ENCODE results near the gene AFG1L.

- TF ChIP-seq, protein P1, sequence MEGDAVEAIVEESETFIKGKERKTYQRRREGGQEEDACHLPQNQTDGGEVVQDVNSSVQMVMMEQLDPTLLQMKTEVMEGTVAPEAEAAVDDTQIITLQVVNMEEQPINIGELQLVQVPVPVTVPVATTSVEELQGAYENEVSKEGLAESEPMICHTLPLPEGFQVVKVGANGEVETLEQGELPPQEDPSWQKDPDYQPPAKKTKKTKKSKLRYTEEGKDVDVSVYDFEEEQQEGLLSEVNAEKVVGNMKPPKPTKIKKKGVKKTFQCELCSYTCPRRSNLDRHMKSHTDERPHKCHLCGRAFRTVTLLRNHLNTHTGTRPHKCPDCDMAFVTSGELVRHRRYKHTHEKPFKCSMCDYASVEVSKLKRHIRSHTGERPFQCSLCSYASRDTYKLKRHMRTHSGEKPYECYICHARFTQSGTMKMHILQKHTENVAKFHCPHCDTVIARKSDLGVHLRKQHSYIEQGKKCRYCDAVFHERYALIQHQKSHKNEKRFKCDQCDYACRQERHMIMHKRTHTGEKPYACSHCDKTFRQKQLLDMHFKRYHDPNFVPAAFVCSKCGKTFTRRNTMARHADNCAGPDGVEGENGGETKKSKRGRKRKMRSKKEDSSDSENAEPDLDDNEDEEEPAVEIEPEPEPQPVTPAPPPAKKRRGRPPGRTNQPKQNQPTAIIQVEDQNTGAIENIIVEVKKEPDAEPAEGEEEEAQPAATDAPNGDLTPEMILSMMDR (IDR thresholded peaks at IDR 0.05) = no peak
- TF ChIP-seq POLR2A (IDR thresholded peaks at IDR 0.05) = peak; percentile 2 to 61
Measured at GRCh38 chr6:108294727-108295625, at the start of gene AFG1L.

Data from heart left ventricle (tissue), 13 donors.